ENCODE data around the gene NDUFA8.

DNA sequence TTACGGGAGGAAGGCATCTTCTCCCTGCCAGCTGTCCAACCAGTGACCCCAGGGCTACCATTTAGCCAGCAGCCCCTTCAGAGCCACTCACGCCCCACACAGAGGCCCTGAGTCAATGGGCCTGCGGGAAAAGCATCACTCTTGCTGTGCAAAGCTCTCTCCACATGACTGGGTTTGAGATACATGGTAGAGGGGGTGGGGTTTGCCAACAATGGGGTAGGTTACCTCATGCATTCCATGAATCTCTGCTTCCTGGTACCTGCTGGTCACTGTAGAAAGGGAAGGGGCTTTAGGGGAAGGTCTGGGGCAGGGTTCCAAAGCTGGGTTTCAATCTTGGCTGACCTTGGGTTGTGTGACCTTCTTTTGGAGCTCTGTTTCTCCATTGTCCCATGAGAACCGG lies 43.5 kb downstream of the NDUFA8 start:
- TF ChIP-seq, protein P1, sequence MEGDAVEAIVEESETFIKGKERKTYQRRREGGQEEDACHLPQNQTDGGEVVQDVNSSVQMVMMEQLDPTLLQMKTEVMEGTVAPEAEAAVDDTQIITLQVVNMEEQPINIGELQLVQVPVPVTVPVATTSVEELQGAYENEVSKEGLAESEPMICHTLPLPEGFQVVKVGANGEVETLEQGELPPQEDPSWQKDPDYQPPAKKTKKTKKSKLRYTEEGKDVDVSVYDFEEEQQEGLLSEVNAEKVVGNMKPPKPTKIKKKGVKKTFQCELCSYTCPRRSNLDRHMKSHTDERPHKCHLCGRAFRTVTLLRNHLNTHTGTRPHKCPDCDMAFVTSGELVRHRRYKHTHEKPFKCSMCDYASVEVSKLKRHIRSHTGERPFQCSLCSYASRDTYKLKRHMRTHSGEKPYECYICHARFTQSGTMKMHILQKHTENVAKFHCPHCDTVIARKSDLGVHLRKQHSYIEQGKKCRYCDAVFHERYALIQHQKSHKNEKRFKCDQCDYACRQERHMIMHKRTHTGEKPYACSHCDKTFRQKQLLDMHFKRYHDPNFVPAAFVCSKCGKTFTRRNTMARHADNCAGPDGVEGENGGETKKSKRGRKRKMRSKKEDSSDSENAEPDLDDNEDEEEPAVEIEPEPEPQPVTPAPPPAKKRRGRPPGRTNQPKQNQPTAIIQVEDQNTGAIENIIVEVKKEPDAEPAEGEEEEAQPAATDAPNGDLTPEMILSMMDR (IDR thresholded peaks at IDR 0.05) = no peak
- TF ChIP-seq EP300 (IDR thresholded peaks at IDR 0.05) (no peak), POLR2AphosphoS5 (IDR thresholded peaks at IDR 0.05) (no peak), POLR2A (IDR thresholded peaks at IDR 0.05) (no peak)
